COR-L47 (cell line): ENCODE data around the gene RPP14.
"Not testable (repeated sequence)": the region's sequence is repeated elsewhere in the genome, so short reads cannot be mapped to it uniquely, and the experiment has no call there.

Experiments
- DNase-seq: peaks from one replicate; lab custom pipeline; 2025; lab: John Stamatoyannopoulos, UW

The RPP14 gene

DNA sequence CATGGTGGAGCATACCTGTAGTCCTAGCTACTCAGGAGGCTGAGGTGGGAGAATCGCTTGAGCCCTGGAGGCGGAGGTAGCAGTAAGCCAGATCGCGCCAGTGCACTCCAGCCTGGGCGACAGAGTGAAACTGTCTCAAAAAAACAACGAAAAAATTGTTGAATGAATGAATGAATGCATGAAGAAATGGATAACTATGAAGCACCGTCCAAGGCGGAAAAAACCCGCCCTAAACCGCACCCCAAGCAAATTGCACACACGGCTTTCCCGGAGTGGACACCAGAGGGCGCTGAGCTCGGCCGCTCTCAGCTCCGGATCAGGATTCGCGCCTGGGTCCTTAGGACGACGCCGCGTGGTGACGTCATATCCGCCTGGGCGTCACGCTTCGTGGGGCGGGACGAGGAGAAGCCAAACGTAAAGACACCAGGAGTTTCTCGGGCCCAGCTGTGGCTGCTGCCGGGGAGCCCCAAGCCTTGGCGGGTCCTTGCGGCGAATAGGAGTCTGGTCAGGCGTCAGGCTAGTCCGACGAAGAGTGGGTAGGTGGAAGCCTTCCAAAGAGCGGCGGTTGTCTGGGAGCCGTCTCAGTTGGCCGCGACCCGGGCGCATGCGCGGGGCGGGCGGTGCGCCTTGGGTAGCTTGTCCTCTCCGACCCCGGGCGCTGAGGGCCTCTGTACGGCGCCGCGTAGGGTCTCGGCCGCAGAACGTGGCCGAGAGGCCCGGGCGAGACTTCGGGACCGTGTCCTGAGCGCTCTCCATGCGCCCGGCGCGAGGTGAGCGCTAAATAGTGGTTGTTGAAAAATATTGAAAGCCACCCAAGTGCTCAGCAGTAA, at the start of gene RPP14, which contains the start of gene HTD2:
TSS of gene RPP14 (plus strand) at position 364 of the 830 bp plus-strand sequence. CDS start 4,085 bp downstream, outside the sequence.
TSS of gene HTD2 (plus strand) at position 639 of the 830 bp plus-strand sequence. CDS start 11,094 bp downstream, outside the sequence.
- DNase-seq, result peak; percentile 85

DNA sequence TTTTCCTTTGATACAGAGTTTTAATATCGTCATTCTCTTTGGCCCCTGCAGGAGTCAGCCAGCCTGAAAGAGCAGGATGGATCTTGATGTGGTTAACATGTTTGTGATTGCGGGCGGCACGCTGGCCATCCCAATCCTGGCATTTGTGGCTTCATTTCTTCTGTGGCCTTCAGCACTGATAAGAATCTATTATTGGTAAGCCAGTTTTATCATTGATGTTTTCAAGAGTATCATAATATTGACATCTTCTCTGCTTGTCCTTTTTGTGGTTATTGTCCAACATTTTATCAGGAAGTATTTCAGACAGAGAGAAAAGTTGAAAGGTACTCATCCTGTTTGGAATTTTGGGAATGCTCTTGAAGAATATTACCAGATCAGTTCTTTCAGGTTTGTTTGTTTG, 49.5 kb upstream of the RPP14 start:
- no peak for DNase-seq

DNA sequence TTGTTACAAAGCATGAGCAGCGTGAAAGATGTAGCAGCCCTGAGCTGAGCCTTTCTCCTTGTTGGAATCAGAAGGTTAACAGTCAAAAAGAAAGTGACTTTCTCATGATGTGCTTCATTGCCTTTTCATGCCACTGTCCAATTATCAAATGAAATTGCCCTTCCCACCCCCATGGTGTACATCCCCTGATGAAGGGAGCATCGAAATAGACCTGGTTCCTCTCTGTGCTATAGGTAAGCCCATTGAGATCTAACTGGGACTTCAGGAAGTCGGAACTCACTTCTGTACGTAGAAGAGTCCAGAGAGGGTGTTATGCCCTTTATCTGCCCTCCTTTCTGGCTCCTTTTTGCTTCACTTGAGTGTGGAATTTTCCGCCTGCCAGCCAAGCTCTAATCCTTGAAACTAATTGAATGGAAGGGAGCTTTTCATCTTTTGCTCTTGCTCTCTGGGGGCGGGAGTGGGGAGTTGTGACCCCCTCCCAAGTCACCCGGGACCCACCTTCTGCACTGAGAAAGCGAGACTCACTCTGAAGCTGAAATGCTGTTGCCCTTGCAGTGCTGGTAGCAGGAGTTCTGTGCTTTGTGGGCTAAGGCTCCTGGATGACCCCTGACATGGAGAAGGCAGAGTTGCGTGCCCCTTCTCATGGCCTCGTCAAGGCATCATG, 47.5 kb upstream of the RPP14 start:
- no peak for DNase-seq

DNA sequence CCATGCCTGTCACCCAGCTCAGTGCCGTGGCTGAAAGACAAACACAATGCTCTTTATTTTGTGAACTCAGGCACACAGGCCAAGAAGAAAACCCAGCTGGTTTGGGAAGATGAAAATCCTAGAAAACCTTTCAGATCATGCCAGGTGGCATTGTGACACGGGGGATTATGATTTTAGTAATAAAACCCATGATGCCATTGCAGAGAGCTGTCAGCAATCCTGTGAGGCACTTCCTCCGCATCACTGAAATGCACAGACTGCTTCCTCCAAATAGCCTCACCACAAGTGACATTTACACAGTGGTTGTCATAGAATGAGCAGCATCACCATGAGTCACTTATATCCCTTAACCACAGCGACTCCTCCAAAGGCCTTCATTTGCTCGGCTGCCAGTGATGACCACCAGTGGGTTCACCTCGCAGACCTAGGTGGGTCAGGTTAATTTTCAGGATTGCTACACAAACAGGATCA, 45.7 kb upstream of the RPP14 start:
- DNase-seq, result no peak

DNA sequence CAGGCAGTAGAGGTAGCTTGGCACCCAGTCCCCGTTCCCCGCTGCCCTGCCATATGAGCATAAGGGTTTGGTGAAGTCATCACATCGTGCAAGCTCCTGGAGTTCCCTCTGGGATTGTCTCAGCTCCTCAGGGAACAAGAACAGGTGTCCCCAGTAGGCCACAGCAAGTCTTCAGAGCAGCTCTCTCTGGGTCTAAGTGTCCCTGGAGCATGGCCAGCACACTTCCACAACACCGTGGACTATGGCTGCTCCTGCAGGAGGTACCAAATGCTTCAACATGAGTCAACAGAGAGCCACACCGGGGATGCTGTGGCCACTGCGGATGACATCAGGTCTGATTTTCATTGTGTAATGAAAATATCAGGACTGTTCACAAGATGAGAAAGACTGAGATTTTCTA, 45.3 kb upstream of the RPP14 start:
- DNase-seq, result no peak

DNA sequence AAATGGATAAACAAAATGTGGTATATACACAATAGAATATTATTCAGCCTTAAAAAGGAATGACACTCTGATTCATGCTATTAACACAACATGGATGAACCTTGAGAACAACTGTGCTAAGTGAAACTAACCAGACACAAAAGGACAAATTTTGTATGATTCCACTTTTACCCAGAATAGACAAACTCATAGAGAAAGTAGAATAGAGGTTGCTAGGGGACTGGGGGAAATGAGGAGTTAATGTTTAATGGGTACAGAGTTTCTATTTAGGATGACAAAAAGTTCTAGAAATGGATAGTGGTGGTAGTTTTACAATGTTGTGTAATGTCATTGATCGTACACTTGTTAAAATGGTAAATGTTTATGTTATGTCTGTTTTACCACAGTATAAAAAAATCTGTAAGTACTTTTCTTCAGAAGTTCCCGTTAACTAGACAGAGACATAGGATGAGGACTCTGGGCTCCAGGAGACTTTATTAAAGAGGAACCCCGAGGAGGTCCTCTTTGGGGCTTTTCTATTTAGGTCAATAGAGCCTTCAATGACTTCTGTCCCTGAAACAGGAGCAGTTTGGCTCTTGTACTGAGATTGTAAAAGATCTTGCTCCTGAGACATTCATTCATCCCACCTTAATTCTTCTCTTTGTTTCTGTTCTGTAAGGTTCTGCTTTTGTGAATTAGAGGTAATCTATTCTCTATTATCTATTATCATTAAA, 43.9 kb upstream of the RPP14 start:
- no peak for DNase-seq

DNA sequence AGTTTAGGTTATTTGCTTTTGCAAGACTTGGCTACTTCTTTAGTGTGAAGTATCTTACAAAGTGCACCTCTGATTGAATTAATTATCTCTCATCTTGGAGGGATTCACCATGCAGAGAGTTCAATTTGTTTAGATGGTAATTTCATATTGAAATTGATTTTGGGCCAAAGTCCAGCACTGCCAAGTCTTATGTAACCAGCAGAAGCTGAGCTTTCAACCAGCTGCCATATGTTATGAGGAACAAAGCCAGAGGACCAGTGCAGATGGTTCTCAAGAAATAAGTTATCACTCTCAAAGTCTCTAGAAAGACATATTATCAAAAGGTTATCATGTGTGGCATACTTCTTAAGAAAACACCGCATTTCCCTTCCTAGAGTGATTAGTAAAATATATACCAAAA, 39.5 kb upstream of the RPP14 start:
- DNase-seq, result no peak

DNA sequence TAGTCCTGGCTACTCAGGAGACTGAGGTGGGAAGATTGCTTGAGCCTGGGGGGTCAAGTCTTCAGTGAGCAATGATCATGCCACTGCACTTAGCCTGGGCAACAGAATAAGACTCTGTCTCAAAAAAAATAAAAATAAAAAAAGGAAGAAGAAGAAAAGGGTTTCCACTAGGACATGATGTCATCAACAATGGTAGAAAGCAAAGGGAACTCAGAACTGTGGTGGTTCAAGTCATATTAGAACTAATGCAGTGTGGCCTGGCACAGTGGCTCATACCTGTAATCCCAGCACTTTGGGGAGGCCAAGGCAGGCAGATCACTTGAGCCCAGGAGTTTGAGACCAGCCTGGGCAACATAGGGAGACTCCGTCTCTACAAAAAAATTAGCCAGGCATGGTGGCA, 38.5 kb upstream of the RPP14 start:
- DNase-seq, result not testable (repeated sequence)

DNA sequence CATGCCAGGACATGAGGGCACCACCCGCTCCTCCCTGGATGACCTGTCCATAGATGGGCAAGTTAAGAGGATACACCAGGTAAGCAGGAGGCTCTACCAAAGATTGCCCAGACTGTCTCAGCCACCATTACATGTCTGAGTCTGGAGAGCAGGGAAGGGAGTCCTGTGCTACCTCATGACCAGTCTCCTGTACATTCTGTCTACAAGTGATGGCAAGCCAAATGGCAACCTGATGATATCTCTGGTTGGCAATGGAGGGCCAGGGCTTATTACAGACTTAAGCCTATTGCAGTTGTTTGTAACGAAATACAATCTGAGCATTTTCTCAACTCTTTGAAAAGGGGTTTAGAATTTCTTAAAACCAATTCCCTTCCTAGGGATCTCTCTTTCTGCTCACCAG, 36.7 kb upstream of the RPP14 start:
- no peak for DNase-seq

DNA sequence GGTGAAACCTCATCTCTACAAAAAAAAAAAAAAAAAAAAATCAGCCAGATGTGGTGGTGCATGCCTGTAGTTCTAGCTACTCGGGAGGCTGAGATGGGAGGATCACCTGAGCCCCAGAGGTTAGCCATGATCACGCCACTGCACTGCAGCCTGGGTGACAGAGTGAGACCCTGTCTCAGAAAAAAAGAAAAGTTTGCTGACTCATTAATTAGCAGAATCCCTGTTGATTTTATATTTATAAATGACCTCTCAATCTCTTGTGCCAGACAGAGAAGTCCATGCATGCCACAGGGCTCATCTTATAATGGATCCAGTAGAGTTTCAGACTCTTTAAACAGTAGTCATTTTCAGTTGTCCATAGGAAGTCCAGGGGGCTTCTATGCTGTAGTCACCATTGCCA, 35.6 kb upstream of the RPP14 start:
- no peak for DNase-seq

DNA sequence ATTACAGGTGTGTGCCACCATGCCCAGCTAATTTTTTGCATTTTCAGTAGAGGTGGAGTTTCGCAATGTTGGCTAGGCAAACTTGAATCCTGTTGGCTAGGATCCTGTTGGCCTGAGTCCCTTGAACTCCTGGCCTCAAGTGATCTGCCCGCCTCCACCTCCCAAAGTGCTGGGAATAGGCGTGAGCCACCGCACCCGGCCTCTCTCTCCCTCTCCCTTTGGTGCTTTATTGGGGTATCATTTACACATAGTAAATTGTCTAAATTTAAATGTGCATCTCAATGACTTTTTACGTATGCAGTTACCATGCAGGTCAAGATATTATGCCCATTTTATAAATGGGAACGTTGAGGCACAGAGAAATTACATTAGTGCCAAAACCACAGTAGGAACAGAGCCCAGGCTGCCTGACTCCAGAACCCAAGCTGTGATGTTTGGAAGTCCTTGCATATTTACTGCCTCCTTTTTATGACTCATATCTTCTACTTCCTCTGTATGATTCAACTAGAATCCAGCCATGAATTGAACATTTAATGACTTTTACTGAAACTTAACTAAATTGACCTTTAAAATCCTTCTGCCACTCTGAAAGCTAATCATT, 34.0 kb upstream of the RPP14 start:
- DNase-seq, result no peak

DNA sequence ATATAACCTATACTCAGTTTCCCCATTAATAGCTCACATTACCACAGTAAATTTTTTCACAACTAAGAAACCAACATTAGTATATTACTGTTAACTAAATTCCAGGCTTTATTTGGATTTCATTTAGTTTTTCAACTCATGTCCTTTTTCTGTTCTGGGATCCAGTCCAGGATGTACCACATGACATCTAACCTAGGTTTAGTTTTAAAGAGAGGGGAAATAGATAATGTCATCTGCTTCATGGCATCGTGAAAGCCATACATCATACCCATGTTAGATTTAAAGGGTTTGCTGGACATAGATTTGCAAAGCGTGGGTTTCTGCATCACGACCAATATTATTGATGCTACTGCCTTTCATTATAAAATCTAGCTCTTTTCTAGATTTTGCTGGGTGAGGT, 33.2 kb upstream of the RPP14 start:
- DNase-seq, result no peak

DNA sequence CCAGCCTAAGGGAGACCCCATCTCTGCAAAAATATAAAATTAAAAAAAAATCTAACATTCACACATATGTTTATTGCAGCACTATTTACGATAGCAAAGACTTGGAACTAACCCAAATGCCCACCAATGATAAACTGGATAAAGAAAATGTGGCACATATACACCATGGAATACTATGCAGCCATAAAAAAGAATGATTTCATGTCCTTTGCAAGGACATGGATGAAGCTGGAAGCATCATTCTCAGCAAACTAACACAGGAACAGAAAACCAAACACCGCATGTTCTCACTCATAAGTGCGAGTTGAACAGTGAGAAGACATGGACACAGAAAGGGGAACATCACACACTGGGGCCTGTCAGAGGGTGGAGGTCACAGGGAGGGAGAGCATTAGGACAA, 32.7 kb upstream of the RPP14 start:
- not testable (repeated sequence) for DNase-seq

DNA sequence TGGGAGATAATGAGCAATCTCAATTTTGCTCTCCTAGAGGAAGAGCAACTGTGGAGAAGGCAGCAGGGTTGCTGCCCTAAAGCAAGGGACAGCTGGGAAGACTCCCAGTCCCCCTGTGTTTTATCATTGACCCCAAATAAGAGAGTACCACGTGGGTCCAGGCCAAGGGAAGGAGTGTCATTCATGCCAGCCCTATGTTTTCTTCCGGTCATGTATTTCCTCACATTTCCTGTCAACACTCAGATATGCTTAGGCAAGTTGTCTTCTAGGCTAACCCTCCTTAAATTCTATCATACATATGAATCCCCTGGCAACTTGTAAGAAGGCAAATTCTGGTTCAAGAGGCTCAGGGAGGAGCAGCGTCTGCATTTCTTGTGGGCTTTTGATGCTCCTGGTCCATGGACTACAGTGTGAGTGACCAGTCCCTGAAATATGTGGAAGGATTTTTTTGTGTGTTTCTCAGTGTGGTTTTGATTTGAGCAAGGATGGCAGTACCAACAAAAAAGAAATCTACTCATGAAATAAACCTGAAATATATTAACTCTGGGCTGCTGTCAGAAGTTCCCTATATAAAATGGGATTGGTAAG, 31.9 kb upstream of the RPP14 start:
- DNase-seq, result no peak

DNA sequence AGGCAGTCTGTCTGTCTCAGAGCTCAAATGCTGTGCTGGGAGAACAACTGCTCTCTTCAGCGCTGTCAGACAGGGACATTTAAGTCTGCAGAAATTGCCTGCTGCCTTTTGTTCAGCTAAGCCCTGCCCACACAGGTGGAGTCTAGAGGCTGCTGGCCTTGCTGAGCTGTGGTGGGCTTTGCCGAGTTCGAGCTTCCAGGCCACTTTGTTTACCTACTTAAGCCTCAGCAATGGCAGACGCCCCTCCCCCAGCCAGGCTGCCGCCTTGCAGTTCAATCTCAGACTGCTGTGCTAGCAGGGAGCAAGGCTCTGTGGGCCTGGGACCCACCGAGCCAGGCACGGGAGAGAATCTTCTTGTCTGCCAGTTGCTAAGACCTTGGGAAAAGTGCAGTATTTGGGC, 25.0 kb upstream of the RPP14 start:
- no peak for DNase-seq

DNA sequence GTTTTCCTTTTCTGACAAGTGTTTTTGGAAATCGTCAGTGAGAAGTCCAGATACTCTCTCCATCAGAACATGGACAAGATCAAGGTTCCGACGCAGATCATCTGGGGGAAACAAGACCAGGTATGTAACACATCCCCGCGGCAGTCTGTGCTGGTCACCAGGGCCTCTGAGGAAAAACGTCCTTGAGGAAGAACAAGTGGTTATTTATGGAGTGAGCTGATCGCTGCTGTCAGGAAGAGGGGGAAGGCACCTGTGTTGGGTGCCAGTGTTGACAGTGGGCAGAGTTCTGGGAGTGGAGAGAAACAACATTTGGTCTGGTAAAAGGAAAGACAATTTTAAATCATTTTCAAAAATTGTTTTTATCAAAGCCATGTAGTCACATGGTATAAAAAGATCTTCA, 20.7 kb upstream of the RPP14 start:
- DNase-seq, result no peak

DNA sequence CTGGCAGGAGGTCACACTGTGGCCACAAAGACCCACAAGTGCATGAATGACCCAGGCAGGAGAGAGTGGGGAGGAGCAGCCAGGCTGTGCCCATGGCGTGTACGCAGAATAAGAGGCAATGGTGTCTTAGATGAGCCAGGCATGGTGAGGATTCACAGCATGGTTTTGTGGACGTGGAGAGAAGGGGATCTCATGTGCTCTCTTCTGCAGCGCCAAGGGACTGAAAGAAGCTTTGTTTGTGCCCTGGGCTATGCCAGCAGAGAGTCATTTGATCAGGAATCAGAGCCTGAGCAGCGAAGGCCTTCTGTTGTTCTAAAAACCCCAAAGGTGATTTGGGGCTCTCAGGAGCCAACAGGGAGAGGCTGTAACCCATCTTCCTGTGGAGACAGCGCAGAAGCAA, 18.7 kb upstream of the RPP14 start:
- DNase-seq, result no peak

DNA sequence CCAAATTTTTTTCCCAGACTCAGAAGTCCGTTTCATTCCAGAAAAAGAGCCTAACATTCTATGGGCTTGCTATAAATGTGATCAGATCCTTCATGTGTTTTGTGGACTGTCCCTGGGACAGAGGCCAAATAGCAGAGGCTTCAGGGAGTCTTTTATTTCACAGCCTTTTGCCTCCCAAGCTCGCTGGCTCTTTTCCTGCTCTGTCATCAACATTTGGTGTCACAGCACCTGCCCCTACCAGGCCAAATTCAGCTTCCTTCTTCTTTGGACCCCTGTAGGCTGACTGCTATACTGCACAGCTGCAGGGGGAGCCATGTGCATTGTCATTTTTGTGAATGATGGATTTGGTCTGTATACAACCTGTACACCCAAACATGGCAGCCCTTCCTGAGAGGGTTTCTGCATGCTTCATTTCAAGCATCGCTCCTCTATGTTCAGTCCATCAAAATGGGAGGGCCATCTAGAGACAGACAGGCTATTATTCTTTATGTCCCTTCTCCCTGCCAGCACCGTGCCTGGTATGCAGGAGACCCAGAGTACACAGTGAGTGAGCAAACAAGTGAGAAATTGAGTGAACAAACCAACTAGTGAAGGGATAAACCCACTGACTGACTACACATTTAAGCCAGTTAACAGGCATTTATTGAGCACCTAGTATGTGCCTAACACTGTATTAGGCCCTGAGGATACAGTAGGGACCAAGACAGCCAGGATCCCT, 17.9 kb upstream of the RPP14 start:
- DNase-seq, result no peak

DNA sequence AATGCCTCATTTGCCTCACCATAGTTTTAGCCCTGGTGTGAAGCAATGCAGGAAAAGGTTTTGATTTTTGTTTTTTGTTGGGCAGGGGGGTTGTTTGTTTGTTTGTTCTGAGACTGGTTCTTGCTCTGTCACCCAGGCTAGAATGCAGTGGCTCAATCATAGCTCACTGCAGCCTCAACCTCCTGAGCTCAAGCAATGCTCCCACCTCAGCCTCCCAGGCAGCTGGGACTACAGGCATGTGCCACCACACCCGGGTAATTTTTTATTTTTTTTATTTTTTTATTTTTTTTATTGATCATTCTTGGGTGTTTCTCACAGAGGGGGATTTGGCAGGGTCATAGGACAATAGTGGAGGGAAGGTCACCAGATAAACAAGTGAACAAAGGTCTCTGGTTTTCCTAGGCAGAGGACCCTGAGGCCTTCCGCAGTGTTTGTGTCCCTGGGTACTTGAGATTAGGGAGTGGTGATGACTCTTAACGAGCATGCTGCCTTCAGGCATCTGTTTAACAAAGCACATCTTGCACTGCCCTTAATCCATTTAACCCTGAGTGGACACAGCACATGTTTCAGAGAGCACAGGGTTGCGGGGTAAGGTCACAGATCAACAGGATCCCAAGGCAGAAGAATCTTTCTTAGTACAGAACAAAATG, 17.0 kb upstream of the RPP14 start:
- DNase-seq, result not testable (repeated sequence)

DNA sequence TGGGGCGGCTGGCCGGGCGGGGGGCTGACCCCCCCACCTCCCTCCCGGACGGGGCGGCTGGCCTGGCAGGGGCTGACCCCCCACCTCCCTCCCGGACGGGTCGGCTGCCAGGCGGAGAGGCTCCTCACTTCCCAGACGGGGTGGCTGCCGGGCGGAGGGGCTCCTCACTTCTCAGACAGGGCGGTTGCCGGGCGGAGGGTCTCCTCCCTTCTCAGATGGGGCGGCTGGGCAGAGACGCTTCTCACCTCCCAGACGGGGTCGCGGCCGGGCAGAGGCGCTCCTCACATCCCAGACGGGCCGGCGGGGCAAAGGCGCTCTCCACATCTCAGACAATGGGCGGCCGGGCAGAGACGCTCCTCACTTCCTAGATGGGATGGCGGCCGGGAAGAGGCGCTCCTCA, 15.6 kb upstream of the RPP14 start:
- DNase-seq, result not testable (repeated sequence)
